Activated CD4-positive, alpha-beta memory T cell treated with anti-CD3 and anti-CD28 coated beads, Interleukin-2, amount 10 ng/mL, durations not matched to agents 7 days and 5 days (primary cell): ENCODE measurements around the gene THBS3. TPM values are rescaled to one million over a fixed set of nuclear protein-coding genes. Genes with fewer than 3 reads are reported as not detected.

Experiments
- CTCF ChIA-PET: fragments of 350-600 bp; sonication (Branson Sonifier 250); formaldehyde crosslinking; loops from one replicate; lab custom pipeline; 2021; ENCODE audit warnings: antibody characterized with exemption, inconsistent platforms; lab: Charles Lee
- POLR2A ChIA-PET: fragments of 350-600 bp; sonication (Branson Sonifier 250); formaldehyde crosslinking; loops from one replicate; lab custom pipeline; 2021; ENCODE audit warnings: antibody characterized with exemption; lab: Charles Lee
- DNase-seq: peaks from one replicate; pipeline ENCODE4 v3.0.0-alpha.2; 2020
- H3K27ac Mint-ChIP-seq: one replicate; pipeline ENCODE4 v1.8.0; 2021; ENCODE audit warnings: mild to moderate bottlenecking, mixed read lengths
- H3K27me3 Mint-ChIP-seq: one replicate; pipeline ENCODE4 v1.8.0; 2021; ENCODE audit warnings: mixed read lengths
- H3K36me3 Mint-ChIP-seq: one replicate; pipeline ENCODE4 v1.8.0; 2021; ENCODE audit warnings: low read depth, mixed read lengths
- H3K4me1 Mint-ChIP-seq: one replicate; pipeline ENCODE4 v1.8.0; 2021; ENCODE audit warnings: mixed read lengths
- H3K4me3 Mint-ChIP-seq: one replicate; pipeline ENCODE4 v1.8.0; 2021; ENCODE audit warnings: mild to moderate bottlenecking, mixed read lengths
- H3K9me3 Mint-ChIP-seq: one replicate; pipeline ENCODE4 v1.8.0; 2021; ENCODE audit warnings: mixed read lengths
- total RNA-seq, 2 experiments: library from RNA; stranded (reverse); gene quantifications; one replicate each; pipeline ENCODE4 v1.2.3, GENCODE V29; 2021

THBS3 gene
- total RNA-seq, 2 experiments from 2014 or later, result 30.7 to 32.3 TPM

DNA sequence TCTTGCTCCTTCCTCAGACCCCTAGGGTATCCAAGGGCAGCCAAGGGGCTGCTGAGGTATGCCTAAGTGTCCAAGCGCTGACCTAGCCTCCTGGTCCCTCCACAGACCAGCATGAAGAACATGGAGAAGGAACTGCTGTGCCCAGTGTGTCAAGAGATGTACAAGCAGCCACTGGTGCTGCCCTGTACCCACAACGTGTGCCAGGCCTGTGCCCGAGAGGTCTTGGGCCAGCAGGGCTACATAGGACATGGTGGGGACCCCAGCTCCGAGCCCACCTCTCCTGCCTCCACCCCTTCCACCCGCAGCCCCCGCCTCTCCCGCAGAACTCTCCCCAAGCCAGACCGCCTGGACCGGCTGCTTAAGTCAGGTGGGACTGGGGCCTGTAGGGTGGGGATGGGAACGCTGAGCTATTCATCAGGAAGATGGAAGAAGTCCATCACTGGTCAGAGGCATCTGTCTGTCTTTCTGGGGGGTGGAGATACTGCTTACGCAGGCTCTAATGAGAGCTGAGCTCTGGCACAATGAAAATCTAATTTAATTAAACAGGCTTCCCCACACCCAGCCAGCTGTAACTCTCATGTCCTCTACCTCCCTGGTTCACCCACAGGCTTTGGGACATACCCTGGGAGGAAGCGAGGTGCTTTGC, 32.3 kb downstream of the THBS3 start:
- CTCF ChIA-PET, result interaction anchor here (0.5 to 5.0 kb wide), 13 partner anchors 19 to 163 kb away, joined by 3 to 93 read pairs (median 6); no protein-coding TSS in a partner anchor
- peak; percentile 17 for DNase-seq
- H3K9me3 Mint-ChIP-seq, result no peaks in the 10 kb centered on the region
- H3K4me3 Mint-ChIP-seq, result peak overlapping the region; percentile 97
- no peaks in the 10 kb centered on the region for H3K27me3 Mint-ChIP-seq
- peak overlapping the region; percentile 96 for H3K27ac Mint-ChIP-seq
- POLR2A ChIA-PET, result interaction anchor here (1.0 to 7.5 kb wide), 7 partner anchors 9 to 149 kb away, joined by 3 to 133 read pairs (median 8); partner anchors contain the start of genes MTX1 and THBS3
- peaks cover 52% of the 10 kb centered on the region for H3K36me3 Mint-ChIP-seq
- H3K4me1 Mint-ChIP-seq, result peaks cover 58% of the 10 kb centered on the region

DNA sequence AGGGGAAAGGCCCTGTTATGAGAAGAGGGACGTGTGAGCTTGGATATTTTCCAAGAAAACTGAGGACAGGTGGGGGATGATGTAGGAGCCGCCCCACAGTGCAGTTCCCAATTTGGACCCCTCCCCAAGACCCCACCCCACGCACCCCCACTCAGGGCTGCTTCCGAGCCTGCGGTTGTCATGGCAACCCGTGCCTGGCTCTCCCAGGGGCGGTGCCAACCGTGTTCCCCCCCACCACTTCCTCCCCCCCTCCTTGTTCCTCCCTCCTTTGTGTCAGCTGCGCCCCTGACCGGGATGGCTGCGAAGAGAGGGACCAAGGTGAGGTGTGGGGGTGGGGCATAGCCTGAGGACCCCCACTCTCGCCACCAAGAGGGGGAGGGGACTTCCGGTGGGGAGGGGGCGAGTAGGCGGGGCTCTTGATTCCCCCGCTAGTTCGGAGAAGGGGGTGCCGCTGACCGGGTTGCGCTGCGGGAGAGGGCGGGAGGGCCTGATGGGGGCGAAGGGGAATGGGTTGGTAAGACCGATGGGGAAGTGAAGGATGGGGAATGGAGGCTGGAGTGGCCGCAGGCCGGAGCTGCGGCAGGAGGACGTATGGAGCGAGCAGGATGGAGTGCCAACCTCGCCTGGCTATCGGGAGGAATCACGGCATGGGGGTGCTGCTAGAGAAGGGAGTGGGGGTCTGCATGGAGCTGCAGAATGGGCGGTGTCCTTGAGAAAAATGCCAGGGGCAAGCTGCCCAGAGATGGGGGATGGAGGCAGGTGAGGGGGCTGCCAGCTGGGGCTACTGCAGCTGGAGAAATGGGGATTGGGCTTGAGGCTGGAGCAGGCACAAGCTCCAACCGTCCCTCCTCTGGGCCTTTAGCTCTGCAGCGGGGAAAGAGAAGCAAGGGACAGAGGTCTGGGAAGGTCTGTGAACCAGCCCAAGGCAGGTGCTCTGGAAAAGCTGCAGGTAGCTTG, 33.1 kb downstream of the THBS3 start:
- peak overlapping the region; percentile 96 for H3K27ac Mint-ChIP-seq
- ChIA-PET POLR2A (interaction anchor here (0.6 to 7.5 kb wide), 11 partner anchors 10 to 845 kb away, joined by 3 to 133 read pairs (median 8); partner anchors contain the start of genes MTX1 and THBS3), CTCF (interaction anchor here (0.5 to 5.0 kb wide), 14 partner anchors 20 to 162 kb away, joined by 3 to 93 read pairs (median 6); no protein-coding TSS in a partner anchor)
- peaks cover 61% of the 10 kb centered on the region for H3K4me1 Mint-ChIP-seq
- DNase-seq, result peak; percentile 73
- no peaks in the 10 kb centered on the region for H3K9me3 Mint-ChIP-seq
- no peaks in the 10 kb centered on the region for H3K27me3 Mint-ChIP-seq
- H3K4me3 Mint-ChIP-seq, result peak overlapping the region; percentile 97
- H3K36me3 Mint-ChIP-seq, result peaks cover 51% of the 10 kb centered on the region

DNA sequence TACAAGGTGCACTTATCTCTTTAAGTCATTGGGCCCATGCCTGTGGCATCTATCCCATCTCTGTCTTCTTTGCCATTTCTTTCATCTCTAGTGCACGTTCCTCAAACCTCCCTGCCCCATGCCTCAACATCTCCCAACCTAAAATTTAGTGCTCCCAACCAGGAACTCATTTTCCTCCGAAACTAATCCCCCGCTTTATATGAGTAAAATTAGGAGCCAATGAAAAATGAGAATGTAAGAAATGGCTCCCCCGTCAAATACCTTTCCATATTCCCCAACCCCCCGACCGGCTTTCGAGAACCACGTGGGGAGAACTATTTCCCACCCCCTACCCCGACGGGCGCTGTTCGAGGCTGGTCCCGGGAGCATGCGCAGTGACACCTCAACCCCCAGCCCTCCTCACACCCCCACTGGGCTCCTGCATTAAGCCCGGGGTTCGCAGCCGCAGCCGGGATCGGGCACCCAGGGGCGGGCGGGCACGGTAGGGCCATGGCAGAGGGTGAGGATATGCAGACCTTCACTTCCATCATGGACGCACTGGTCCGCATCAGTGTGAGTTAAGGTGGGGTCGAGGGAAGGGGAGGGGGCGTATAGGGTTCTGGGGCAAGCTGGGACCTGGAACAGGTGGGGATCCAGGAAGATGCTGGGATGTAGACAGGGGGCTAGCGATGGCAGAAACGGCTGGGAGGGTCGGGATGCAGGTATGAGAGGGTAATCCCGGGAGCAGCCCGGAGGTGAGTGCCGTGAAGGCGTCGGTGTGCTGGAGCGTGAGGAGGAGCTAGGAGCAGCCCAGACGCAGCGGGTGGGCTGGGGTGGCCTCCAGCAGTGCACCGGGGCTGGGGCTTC, 34.0 kb downstream of the THBS3 start, which contains the start of gene TRIM46:
Gene TRIM46 (plus strand): TSS at position 372 of the 846 bp plus-strand sequence. CDS start 118 bp downstream, at position 490.
- DNase-seq, result peak; percentile 78
- ChIA-PET POLR2A (interaction anchor here (0.8 to 7.5 kb wide), 29 partner anchors 9 to 844 kb away, joined by 3 to 133 read pairs (median 4); partner anchors contain the start of genes CLK2, DPM3, MTX1 and PMVK), CTCF (interaction anchor here (0.7 to 8.0 kb wide), 42 partner anchors 10 to 694 kb away, joined by 3 to 209 read pairs (median 6); partner anchors contain the start of genes ADAM15, DPM3, FDPS and FLAD1)
- Mint-ChIP-seq H3K27ac (peak within 1 kb of the TSS; percentile 96), H3K4me3 (peak within 1 kb of the TSS; percentile 97), H3K9me3 (no peaks in the 10 kb centered on the region), H3K4me1 (peaks cover 62% of the 10 kb centered on the region), H3K27me3 (no peaks in the 10 kb centered on the region), H3K36me3 (peaks cover 49% of the 10 kb centered on the region)

DNA sequence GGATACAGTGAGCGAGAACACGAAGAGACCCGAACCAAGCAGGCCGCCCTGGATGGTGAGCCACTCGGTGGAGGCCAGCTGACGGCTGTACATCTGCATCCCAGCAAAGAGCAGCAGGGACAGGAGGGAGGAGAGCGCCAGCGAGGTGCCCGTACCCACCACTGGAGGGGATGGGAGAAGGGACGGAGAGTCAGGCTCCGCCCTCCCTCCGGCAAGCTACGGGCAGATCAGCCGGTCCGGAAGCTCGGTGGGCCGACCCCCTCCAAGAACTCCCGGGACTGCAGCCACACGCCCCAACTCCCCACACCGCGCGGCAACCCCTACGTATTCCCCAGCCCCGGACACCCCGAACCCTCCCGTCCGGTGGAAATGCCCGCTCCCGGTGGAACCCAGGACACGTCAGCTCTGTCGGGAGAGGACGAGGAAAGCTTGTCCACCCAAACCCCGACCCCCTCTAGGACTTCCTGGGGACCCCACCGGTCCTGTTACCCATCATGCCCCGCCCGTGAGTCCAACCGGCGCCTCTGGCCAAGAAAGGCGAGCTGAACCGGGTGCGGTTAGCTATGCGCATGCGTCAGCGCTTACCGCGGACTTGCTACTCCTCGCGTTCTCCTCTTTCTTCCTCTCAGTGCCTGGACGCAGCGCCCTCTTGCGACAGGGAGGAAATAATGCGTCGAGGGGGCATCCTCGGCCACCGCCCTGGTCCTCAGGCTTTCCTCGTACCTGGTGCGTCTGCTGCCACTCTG, 34.8 kb downstream of the THBS3 start, which contains the start of gene KRTCAP2:
Gene KRTCAP2 (minus strand): TSS at position 573 of the 746 bp plus-strand sequence. CDS start 80 bp downstream, at position 493.
- DNase-seq, result peak; percentile 96
- H3K27ac Mint-ChIP-seq, result peak within 1 kb of the TSS; percentile 96
- H3K36me3 Mint-ChIP-seq, result peaks cover 46% of the 10 kb centered on the region
- ChIA-PET POLR2A (interaction anchor here (0.6 to 7.5 kb wide), 33 partner anchors 8 to 843 kb away, joined by 3 to 133 read pairs (median 4); partner anchors contain the start of genes CLK2, DPM3, FDPS and MTX1), CTCF (interaction anchor here (0.6 to 8.0 kb wide), 56 partner anchors 9 to 1016 kb away, joined by 3 to 209 read pairs (median 4); partner anchors contain the start of genes ADAM15, ASH1L, CLK2 and DCST1)
- peak within 1 kb of the TSS; percentile 97 for H3K4me3 Mint-ChIP-seq
- no peaks in the 10 kb centered on the region for H3K9me3 Mint-ChIP-seq
- peaks cover 64% of the 10 kb centered on the region for H3K4me1 Mint-ChIP-seq
- H3K27me3 Mint-ChIP-seq, result no peaks in the 10 kb centered on the region

DNA sequence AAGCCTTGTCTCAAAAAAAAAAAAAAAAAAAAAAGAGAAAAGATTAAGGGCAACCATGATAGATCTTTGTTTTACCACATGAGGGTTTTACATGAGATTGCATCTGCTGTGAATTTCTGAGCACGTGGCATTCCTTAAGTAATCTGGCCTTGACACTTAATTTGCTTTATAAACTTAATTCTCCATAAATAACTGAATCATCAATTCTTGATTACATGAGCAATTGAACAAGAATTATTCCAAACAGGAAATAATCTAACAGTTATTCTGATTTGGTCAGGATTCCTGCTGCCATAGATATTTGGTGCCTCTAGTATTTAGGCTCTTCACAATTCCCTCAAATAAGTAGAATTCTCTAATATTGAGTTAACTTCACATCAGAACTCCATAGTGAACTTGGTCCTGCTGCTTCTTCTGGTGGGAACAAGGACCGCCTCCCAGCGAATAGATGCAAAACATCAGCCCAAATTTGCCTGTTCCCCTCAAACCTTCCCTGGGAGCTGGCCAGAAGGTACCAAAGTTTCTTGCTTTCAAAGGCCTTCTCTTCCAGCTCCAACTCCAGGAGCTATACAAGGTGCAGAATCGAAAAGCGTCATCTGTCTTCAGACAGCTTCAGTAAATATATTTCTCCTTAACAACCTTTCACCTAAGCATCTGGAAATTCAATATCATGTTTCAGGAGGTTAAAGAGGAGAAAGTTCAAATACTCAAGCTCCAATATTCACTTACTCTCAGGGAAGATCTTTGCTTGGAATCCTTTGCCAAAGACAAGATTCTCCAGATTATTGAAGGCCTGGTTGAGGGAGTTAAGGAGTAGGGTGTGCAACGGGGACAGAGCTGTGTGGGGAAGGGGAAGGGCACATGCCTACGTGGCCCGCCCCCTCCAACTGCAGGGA, 35.6 kb downstream of the THBS3 start:
- no peak for DNase-seq
- peaks cover 40% of the 10 kb centered on the region for H3K36me3 Mint-ChIP-seq
- peak overlapping the region; percentile 96 for H3K27ac Mint-ChIP-seq
- H3K27me3 Mint-ChIP-seq, result no peaks in the 10 kb centered on the region
- H3K9me3 Mint-ChIP-seq, result no peaks in the 10 kb centered on the region
- H3K4me3 Mint-ChIP-seq, result peak overlapping the region; percentile 97
- peaks cover 66% of the 10 kb centered on the region for H3K4me1 Mint-ChIP-seq
- ChIA-PET POLR2A (interaction anchor here (0.8 to 7.5 kb wide), 28 partner anchors 8 to 844 kb away, joined by 3 to 133 read pairs (median 4); partner anchors contain the start of genes CLK2, DPM3, FDPS and MTX1), CTCF (interaction anchor here (0.6 to 8.0 kb wide), 40 partner anchors 8 to 693 kb away, joined by 3 to 209 read pairs (median 5); partner anchors contain the start of genes ADAM15, ASH1L, DCST1 and DCST2)

DNA sequence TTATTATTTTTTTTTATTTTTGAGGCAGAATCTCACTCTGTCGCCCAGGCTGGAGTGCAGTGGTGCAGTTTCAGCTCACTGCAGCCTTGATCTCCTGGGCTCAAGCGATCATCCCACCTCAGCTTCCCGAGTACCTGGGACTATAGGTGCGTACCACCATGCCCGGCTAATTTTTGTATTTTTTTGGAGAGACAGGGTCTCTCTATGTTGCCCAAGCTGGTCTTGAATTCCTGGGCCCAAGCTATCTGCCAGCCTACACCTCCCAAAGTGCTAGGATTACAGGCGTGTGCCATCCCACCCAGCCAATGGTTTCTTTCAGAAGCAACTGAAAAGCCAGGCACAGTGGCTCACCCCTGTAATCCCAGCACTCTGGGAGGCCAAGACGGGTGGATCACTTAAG, 36.9 kb downstream of the THBS3 start:
- DNase-seq, result no peak
- Mint-ChIP-seq H3K27me3 (no peaks in the 10 kb centered on the region), H3K27ac (no peak overlapping the region), H3K4me3 (no peak overlapping the region), H3K9me3 (no peaks in the 10 kb centered on the region), H3K4me1 (peaks cover 54% of the 10 kb centered on the region), H3K36me3 (peaks cover 32% of the 10 kb centered on the region)
- ChIA-PET POLR2A (no interaction called here), CTCF (interaction anchor here (0.7 to 8.0 kb wide), 6 partner anchors 31 to 276 kb away, joined by 3 to 209 read pairs (median 6); partner anchors contain the start of genes DPM3 and SLC50A1)

DNA sequence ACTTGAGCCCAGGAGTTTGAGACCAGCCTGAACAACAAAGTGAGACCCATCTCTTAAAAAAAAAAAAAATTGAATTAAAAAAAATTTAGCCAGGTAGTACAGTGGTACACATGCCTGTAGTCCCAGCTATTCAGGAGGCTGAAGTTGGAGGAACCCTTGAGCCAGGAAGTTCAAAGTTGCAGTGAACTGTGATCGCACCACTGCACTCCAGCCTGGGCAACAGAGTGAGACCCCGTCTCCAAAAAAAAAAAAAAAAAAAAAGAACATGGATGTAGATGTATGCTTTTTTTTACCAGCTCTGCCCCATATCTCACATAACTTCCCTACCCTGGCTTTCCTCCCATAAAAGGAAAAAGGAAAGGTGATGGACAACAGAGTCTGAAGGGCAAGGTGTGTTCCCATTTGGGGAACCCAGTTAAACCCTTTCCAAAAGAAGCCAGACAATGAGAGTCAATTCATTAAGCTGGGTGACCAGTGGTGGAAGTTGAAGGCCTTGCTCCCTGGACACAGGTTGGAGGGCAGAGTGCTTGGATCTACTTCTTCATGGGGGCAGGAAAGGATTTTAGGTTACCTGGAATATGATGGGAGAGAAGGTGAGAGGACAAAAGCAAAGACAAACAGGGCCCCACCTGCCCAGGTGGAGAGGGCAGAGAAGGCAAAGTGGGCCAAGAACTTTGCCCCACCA, 37.5 kb downstream of the THBS3 start:
- ChIA-PET POLR2A (no interaction called here), CTCF (interaction anchor here (0.7 to 8.0 kb wide), 7 partner anchors 30 to 277 kb away, joined by 3 to 209 read pairs (median 7); partner anchors contain the start of genes DPM3 and SLC50A1)
- H3K9me3 Mint-ChIP-seq, result no peaks in the 10 kb centered on the region
- H3K4me1 Mint-ChIP-seq, result peaks cover 49% of the 10 kb centered on the region
- DNase-seq, result no peak
- H3K27ac Mint-ChIP-seq, result no peak overlapping the region
- H3K36me3 Mint-ChIP-seq, result peaks cover 28% of the 10 kb centered on the region
- peaks cover 1% of the 10 kb centered on the region for H3K27me3 Mint-ChIP-seq
- no peak overlapping the region for H3K4me3 Mint-ChIP-seq

DNA sequence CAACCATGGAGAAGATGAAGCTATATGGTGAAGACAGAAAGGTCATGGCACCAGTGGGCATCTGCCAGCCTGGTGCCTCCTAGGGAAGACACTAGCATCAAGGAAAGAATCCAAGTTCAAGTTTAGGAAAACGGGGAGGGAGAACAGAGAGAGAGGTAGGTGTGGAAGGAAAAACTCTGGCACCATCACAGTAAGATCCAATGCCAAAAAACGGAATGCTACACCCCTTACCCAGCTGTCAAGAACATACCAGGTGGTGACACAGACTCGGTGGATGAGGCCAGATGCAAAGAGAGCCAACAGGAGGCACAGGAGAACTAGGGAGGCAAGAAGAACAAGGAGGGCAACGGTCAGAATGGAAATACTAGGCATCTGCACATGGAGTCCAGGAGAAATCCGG, 38.2 kb downstream of the THBS3 start:
- H3K4me1 Mint-ChIP-seq, result peaks cover 42% of the 10 kb centered on the region
- CTCF ChIA-PET, result interaction anchor here (1.6 to 8.0 kb wide), 5 partner anchors 32 to 84 kb away, joined by 5 to 209 read pairs (median 25); no protein-coding TSS in a partner anchor
- POLR2A ChIA-PET, result interaction anchor here (1.3 kb wide), 1 partner anchor 78 kb away, joined by 5 read pairs; no protein-coding TSS in a partner anchor
- no peak for DNase-seq
- no peak overlapping the region for H3K4me3 Mint-ChIP-seq
- no peaks in the 10 kb centered on the region for H3K9me3 Mint-ChIP-seq
- no peak overlapping the region for H3K27ac Mint-ChIP-seq
- peaks cover 1% of the 10 kb centered on the region for H3K27me3 Mint-ChIP-seq
- H3K36me3 Mint-ChIP-seq, result peaks cover 25% of the 10 kb centered on the region

DNA sequence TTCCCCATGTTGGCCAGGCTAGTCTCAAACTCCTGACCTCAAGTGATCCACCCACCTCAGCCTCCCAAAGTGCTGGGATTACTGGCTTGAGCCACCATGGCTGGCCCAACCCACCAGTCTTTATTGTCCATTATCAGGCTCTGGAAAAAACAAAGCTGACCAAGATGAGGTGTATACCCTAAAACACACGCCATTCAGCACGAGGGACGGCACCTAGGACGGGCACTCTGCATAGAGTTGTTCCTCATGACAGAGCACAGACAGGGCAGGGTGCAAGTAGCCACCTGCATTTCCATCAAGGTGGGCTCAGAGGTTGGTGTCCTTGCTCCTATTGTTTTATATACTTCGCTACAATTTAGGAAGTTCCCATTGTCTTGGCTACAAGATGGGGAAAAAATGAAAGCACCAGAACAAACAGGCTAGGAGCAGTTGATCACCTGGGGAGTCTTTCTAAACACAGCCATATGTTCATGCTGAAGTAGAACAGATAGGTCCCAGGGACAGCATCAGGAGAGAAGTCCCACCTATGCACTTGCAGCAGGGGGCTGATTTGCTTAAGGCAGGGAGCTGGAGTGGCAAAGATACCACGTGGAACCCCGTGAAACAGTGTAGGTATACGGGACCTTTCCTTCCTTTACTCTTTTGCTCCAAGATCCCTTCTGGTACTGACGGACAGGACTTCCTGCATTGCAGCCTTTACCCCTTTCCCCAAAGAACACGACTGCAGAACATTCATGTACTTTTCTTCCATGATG, 39.1 kb downstream of the THBS3 start:
- no peak overlapping the region for H3K4me3 Mint-ChIP-seq
- no peak for DNase-seq
- H3K4me1 Mint-ChIP-seq, result peaks cover 37% of the 10 kb centered on the region
- H3K36me3 Mint-ChIP-seq, result peaks cover 23% of the 10 kb centered on the region
- H3K27me3 Mint-ChIP-seq, result peaks cover 1% of the 10 kb centered on the region
- H3K27ac Mint-ChIP-seq, result no peak overlapping the region
- ChIA-PET POLR2A (interaction anchor here (1.3 to 2.1 kb wide), 2 partner anchors 77 kb away, joined by 5 to 9 read pairs; no protein-coding TSS in a partner anchor), CTCF (interaction anchor here (0.8 to 8.0 kb wide), 16 partner anchors 15 to 125 kb away, joined by 3 to 209 read pairs (median 5); partner anchors contain the start of genes ADAM15 and SLC50A1)
- H3K9me3 Mint-ChIP-seq, result no peaks in the 10 kb centered on the region
